Jurkat, Clone E6-1 (cell line): ENCODE measurements around the gene SCYGR2. TPM values are rescaled to one million over a fixed set of nuclear protein-coding genes. Genes with fewer than 3 reads are reported as not detected.
"Not testable (repeated sequence)": the region's sequence is repeated elsewhere in the genome, so short reads cannot be mapped to it uniquely, and the experiment has no call there.

Experiments
- DNase-seq: peaks from one replicate; pipeline ENCODE4 v3.0.0-alpha.2; 2011; ENCODE audit warnings: low read depth, low spot score
- H3K4me3 ChIP-seq: 2 replicates; pipeline ENCODE4 v1.5.1; 2011; ENCODE audit warnings: mild to moderate bottlenecking, low read length, control low read depth, moderate library complexity
- polyA plus RNA-seq: library from polyadenylated mRNA; unstranded; fragments of >200 nt; gene quantifications from one replicate; pipeline ENCODE4 v1.2.1, GENCODE V29; 2012; ENCODE audit warnings: missing spikeins; ENCODE audit not compliant: insufficient read length, insufficient read depth

The SCYGR2 gene
- polyA plus RNA-seq: not detected

GRCh38 chr2:227598835-227599503 lies at the start of gene SCYGR2:
Gene SCYGR2, plus strand, starts transcription at chr2:227598893. Its CDS starts 0 bp downstream, at chr2:227598893.
- not testable (repeated sequence) for DNase-seq, H3K4me3 ChIP-seq

- DNase-seq: no peak
- H3K4me3 ChIP-seq: no peak overlapping the region
These were observed 46.9 kb upstream of the SCYGR2 start for GRCh38 chr2:227551836-227552235.

- DNase-seq: no peak
- no peak overlapping the region for H3K4me3 ChIP-seq
These were observed 36.1 kb upstream of the SCYGR2 start for GRCh38 chr2:227562581-227562980.

GRCh38 chr2:227565080-227565479 lies 33.6 kb upstream of the SCYGR2 start:
- no peak overlapping the region for H3K4me3 ChIP-seq

GRCh38 chr2:227566012-227566411 lies 32.7 kb upstream of the SCYGR2 start:
- DNase-seq: no peak
- H3K4me3 ChIP-seq: no peak overlapping the region

More at GRCh38 chr2:227565080-227565479, 33.6 kb upstream of the SCYGR2 start:
- no peak for DNase-seq

- no peak for DNase-seq
- no peak overlapping the region for H3K4me3 ChIP-seq
These were observed 29.9 kb upstream of the SCYGR2 start for GRCh38 chr2:227568852-227569169.

GRCh38 chr2:227570615-227571014 lies 28.1 kb upstream of the SCYGR2 start:
- no peak for DNase-seq
- H3K4me3 ChIP-seq: no peak overlapping the region

- DNase-seq: no peak
- no peak overlapping the region for H3K4me3 ChIP-seq
These were observed 22.6 kb upstream of the SCYGR2 start for GRCh38 chr2:227576110-227576509.

GRCh38 chr2:227576812-227577211 lies 21.9 kb upstream of the SCYGR2 start:
- no peak overlapping the region for H3K4me3 ChIP-seq
- no peak for DNase-seq

GRCh38 chr2:227577555-227577954 lies 21.1 kb upstream of the SCYGR2 start:
- no peak overlapping the region for H3K4me3 ChIP-seq
- no peak for DNase-seq

GRCh38 chr2:227578642-227579041 lies 20.1 kb upstream of the SCYGR2 start:
- no peak overlapping the region for H3K4me3 ChIP-seq
- no peak for DNase-seq

GRCh38 chr2:227579791-227580190 lies 18.9 kb upstream of the SCYGR2 start:
- H3K4me3 ChIP-seq: no peak overlapping the region
- no peak for DNase-seq

- no peak overlapping the region for H3K4me3 ChIP-seq
These were observed 16.3 kb upstream of the SCYGR2 start for GRCh38 chr2:227582369-227582768.

GRCh38 chr2:227592694-227593387 lies 5.9 kb upstream of the SCYGR2 start:
- no peak overlapping the region for H3K4me3 ChIP-seq
- no peak for DNase-seq

More at GRCh38 chr2:227582369-227582768, 16.3 kb upstream of the SCYGR2 start:
- no peak for DNase-seq

GRCh38 chr2:227595797-227596196 lies 2.9 kb upstream of the SCYGR2 start:
- no peak overlapping the region for H3K4me3 ChIP-seq

GRCh38 chr2:227597036-227597435 lies 1.7 kb upstream of the SCYGR2 start:
- no peak for DNase-seq
- H3K4me3 ChIP-seq: no peak overlapping the region

More at GRCh38 chr2:227595797-227596196, 2.9 kb upstream of the SCYGR2 start:
- DNase-seq: no peak

GRCh38 chr2:227597998-227598397 lies 695 bp upstream of the SCYGR2 start:
- DNase-seq: no peak
- H3K4me3 ChIP-seq: no peak overlapping the region

- no peak overlapping the region for H3K4me3 ChIP-seq
- no peak for DNase-seq
These were observed 3.7 kb downstream of the SCYGR2 start for GRCh38 chr2:227602358-227602757.

GRCh38 chr2:227606476-227606875 lies 7.8 kb downstream of the SCYGR2 start:
- no peak overlapping the region for H3K4me3 ChIP-seq
- no peak for DNase-seq

GRCh38 chr2:227607941-227608340 lies 9.2 kb downstream of the SCYGR2 start:
- DNase-seq: no peak
- H3K4me3 ChIP-seq: no peak overlapping the region
